Endothelial cell of umbilical vein (primary cell): Measurements from ENCODE around the gene TLE4. TPM values are rescaled to one million over a fixed set of nuclear protein-coding genes. Genes with fewer than 3 reads are reported as not detected.

ENCODE experiments used
- BruUV-seq: library from RNA; stranded (reverse); fragments of 400-500 nt; replicated peaks from 2 replicates; lab custom pipeline; 2021; lab: Mats Ljungman, UMichigan
- CTCF ChIA-PET: fragments of 300-600, 350-600 bp; sonication (Branson Sonifier 250); formaldehyde crosslinking; loops from one replicate; lab custom pipeline; 2021; ENCODE audit warnings: antibody characterized with exemption, inconsistent platforms; lab: Charles Lee
- POLR2A ChIA-PET: fragments of 300-600, 350-600 bp; sonication (Branson Sonifier 250); formaldehyde crosslinking; loops from one replicate; lab custom pipeline; 2021; ENCODE audit warnings: antibody characterized with exemption, inconsistent platforms; lab: Charles Lee
- DNase-seq: peaks from one replicate; pipeline ENCODE4 v3.0.0-alpha.2; 2011; ENCODE audit warnings: low read depth, low spot score
- FAIRE-seq: peaks from 2 replicates; lab custom pipeline; 2011; peaks lifted over from hg19 to GRCh38; lab: Jason Lieb, UNC
- H2AFZ ChIP-seq: 2 replicates; pipeline ENCODE4 v1.6.0; 2012; ENCODE audit warnings: low read depth, low read length, control low read depth, inconsistent platforms
- H3K27ac ChIP-seq: 2 replicates; pipeline ENCODE4 v1.5.1; 2011; ENCODE audit warnings: low read depth, mild to moderate bottlenecking, control low read depth, low read length, moderate library complexity; ENCODE audit not compliant: insufficient read depth
- H3K27me3 ChIP-seq, 2 experiments: 2 replicates each; pipeline versions ENCODE4 v1.6.0 to v1.6.1; 2011; ENCODE audit warnings: low read length in 2 of 2, mixed read lengths in 1 of 2; ENCODE audit not compliant: control insufficient read depth in 2 of 2, insufficient read depth in 2 of 2
- H3K36me3 ChIP-seq, 2 experiments: 2 replicates in 1 of 2; 3 replicates in 1 of 2; pipeline ENCODE4 v1.5.1; 2011; ENCODE audit warnings: low read length in 2 of 2, mild to moderate bottlenecking in 1 of 2, moderate library complexity in 1 of 2; ENCODE audit not compliant: control insufficient read depth in 2 of 2, insufficient read depth in 2 of 2; ENCODE audit errors: extremely low read depth in 1 of 2
- H3K4me1 ChIP-seq: 3 replicates; pipeline ENCODE4 v1.5.1; 2011; ENCODE audit warnings: mild to moderate bottlenecking, low read length; ENCODE audit not compliant: control insufficient read depth, insufficient read depth; ENCODE audit errors: extremely low read depth
- H3K4me2 ChIP-seq: 2 replicates; pipeline ENCODE4 v1.6.1; 2011; ENCODE audit warnings: low read length, control low read depth, mixed read lengths; ENCODE audit not compliant: insufficient read depth
- H3K4me3 ChIP-seq, 3 experiments: fragments of 200-600 bp in 1 of 3; sonication (generic), shearing (Covaris generic) in 1 of 3; replicated peaks in 1 of 3; 2 replicates each; pipeline ENCODE4 v1.5.1; 2011 to 2016; ENCODE audit warnings: control low read depth in 3 of 3, low read length in 3 of 3, mild to moderate bottlenecking in 2 of 3, inconsistent platforms in 1 of 3, low read depth in 1 of 3, moderate library complexity in 1 of 3; ENCODE audit not compliant: insufficient read depth in 1 of 3
- H3K79me2 ChIP-seq: 2 replicates; pipeline ENCODE4 v1.6.0; 2012; ENCODE audit warnings: low read length, inconsistent platforms; ENCODE audit not compliant: control insufficient read depth, insufficient read depth
- H3K9ac ChIP-seq: replicated peaks from 2 replicates; pipeline ENCODE3; 2011; ENCODE audit warnings: low read length, control low read depth; ENCODE audit not compliant: insufficient read depth; ENCODE audit errors: extremely low read depth
- H3K9me1 ChIP-seq: replicated peaks from 3 replicates; pipeline ENCODE4 v1.6.0; 2011; ENCODE audit warnings: mild to moderate bottlenecking, low read length; ENCODE audit not compliant: control insufficient read depth, insufficient read depth; ENCODE audit errors: extremely low read depth
- H3K9me3 ChIP-seq: replicated peaks from 2 replicates; pipeline ENCODE4 v1.5.1; 2012; ENCODE audit warnings: low read length, inconsistent platforms; ENCODE audit not compliant: control insufficient read depth, insufficient read depth
- H4K20me1 ChIP-seq: replicated peaks from 2 replicates; pipeline ENCODE3; 2011; ENCODE audit warnings: mild to moderate bottlenecking, low read length; ENCODE audit not compliant: control insufficient read depth, insufficient read depth; ENCODE audit errors: extremely low read depth
- EZH2 ChIP-seq: IDR thresholded peaks from 2 replicates; pipeline ENCODE4 v1.6.1; 2012; ENCODE audit warnings: borderline replicate concordance, low read depth, mild to moderate bottlenecking, moderate library complexity, low read length, inconsistent platforms; ENCODE audit not compliant: severe bottlenecking
- FOS ChIP-seq: IDR thresholded peaks from 2 replicates; pipeline ENCODE4 v1.6.1; 2011; ENCODE audit warnings: mild to moderate bottlenecking, low read length, moderate library complexity, borderline replicate concordance; ENCODE audit not compliant: insufficient read depth
- GATA2 ChIP-seq: IDR thresholded peaks from 2 replicates; pipeline ENCODE4 v1.7.0; 2011; ENCODE audit warnings: low read depth, mild to moderate bottlenecking, moderate library complexity, mixed read lengths, low read length; ENCODE audit not compliant: insufficient read length, insufficient read depth
- JUN ChIP-seq: IDR thresholded peaks from 2 replicates; pipeline ENCODE4 v1.6.1; 2011; ENCODE audit warnings: borderline replicate concordance, low read depth; ENCODE audit not compliant: insufficient read length, insufficient read depth
- MYC ChIP-seq: IDR thresholded peaks from one replicate; pipeline ENCODE4 v1.6.1; 2011; ENCODE audit warnings: mild to moderate bottlenecking, low read depth, low read length
- POLR2A ChIP-seq: IDR thresholded peaks from 2 replicates; pipeline ENCODE4 v1.6.1; 2012; ENCODE audit warnings: low read depth, mild to moderate bottlenecking, control low read depth, low read length
- POLR2AphosphoS5 ChIP-seq: IDR thresholded peaks from 2 replicates; pipeline ENCODE4 v1.6.1; 2012; ENCODE audit warnings: low read depth, mild to moderate bottlenecking, control low read depth, low read length, moderate library complexity; ENCODE audit not compliant: insufficient read depth
- dilution Hi-C: fragments of 300-500 bp; cut with MboI; formaldehyde crosslinking; loops from one replicate; pipeline ENCODE4 v1.15.0; 2019; ENCODE audit warnings: low sequenced_read_pairs; ENCODE audit not compliant: extremely low pct_ligation_motif_present
- intact Hi-C: fragments of 100-400 bp; cut with micrococcal nuclease; formaldehyde crosslinking; loops from one replicate; pipeline ENCODE4 v1.10.0; 2022
- polyA plus RNA-seq, 4 experiments: library from polyadenylated mRNA; depleted of rRNA in 3 of 4; stranded (reverse) in 3 of 4; unstranded in 1 of 4; fragments of >200 nt; gene quantifications; 2 replicates each; pipeline versions ENCODE4 v1.2.1 to v1.2.3, GENCODE V29; 2011 to 2012; ENCODE audit warnings: missing spikeins in 1 of 4
- total RNA-seq: library from RNA; stranded (reverse); gene quantifications from 2 replicates; pipeline ENCODE4 v1.2.3, GENCODE V29; 2021
- TF ChIP-seq, protein P1 (sequence below), 2 donors: IDR thresholded peaks; 1 replicate in 1 of 2; 2 replicates in 1 of 2; pipeline ENCODE4 v1.5.1; 2011; ENCODE audit warnings: low read length in 2 of 2, mild to moderate bottlenecking in 2 of 2, moderate library complexity in 2 of 2, control low read depth in 1 of 2, inconsistent platforms in 1 of 2, low read depth in 1 of 2; ENCODE audit not compliant: insufficient read depth in 1 of 2; ENCODE audit errors: extremely low read depth in 1 of 2
- TF ChIP-seq, protein P2 (sequence below): IDR thresholded peaks from 2 replicates; pipeline ENCODE4 v1.6.1; 2011; ENCODE audit not compliant: insufficient read depth, insufficient read length

Gene TLE4
- total and polyA plus RNA-seq, 2 donors (not counting 3 experiments of a cell fraction or from before 2014, with no cell fraction given): 31.4 to 32.3 TPM

DNA sequence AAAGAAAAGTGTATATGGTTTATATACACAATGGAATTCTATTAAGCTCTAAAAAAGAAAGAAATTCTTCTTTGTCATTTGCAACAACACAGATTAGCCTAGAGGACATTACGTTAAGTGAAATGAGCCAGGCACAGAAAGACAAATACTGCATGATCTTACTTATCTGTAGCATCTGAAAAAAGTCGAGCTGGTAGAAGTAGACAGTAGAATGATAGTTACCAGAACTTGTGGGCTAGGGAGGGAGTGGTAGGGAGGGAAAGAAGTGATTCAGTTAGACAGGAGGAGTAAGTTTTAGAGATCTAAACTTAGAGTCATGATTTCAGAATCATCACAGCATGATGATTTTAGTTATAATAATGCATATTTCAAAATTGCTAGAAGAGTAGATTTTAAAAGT is 184.6 kb downstream of the TLE4 start:
- Histone ChIP-seq H3K4me2 (no peak overlapping the region), H3K79me2 (no peaks in the 10 kb centered on the region), H3K9ac (no peak overlapping the region), H3K9me1 (no peaks in the 10 kb centered on the region), H3K9me3 (no peaks in the 10 kb centered on the region), H3K27ac (no peak overlapping the region), H3K36me3 (no peaks in the 10 kb centered on the region), H2AFZ (no peak overlapping the region), H3K27me3 (no peaks in the 10 kb centered on the region), H3K4me1 (no peaks in the 10 kb centered on the region), H3K4me3 (no peak overlapping the region), H4K20me1 (no peaks in the 10 kb centered on the region)
- no peak for DNase-seq
- intact Hi-C loops: loop anchor here (5.0 kb wide), 1 partner anchor 421 kb away; no protein-coding TSS in a partner anchor
- no peak for FAIRE-seq
- dilution Hi-C loops: no loop called here
- ChIA-PET POLR2A (no interaction called here), CTCF (interaction anchor here (0.8 to 1.0 kb wide), 2 partner anchors 15 to 419 kb away, joined by 3 read pairs; no protein-coding TSS in a partner anchor)
- TF ChIP-seq, protein P1, sequence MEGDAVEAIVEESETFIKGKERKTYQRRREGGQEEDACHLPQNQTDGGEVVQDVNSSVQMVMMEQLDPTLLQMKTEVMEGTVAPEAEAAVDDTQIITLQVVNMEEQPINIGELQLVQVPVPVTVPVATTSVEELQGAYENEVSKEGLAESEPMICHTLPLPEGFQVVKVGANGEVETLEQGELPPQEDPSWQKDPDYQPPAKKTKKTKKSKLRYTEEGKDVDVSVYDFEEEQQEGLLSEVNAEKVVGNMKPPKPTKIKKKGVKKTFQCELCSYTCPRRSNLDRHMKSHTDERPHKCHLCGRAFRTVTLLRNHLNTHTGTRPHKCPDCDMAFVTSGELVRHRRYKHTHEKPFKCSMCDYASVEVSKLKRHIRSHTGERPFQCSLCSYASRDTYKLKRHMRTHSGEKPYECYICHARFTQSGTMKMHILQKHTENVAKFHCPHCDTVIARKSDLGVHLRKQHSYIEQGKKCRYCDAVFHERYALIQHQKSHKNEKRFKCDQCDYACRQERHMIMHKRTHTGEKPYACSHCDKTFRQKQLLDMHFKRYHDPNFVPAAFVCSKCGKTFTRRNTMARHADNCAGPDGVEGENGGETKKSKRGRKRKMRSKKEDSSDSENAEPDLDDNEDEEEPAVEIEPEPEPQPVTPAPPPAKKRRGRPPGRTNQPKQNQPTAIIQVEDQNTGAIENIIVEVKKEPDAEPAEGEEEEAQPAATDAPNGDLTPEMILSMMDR (IDR thresholded peaks at IDR 0.05; ENCODE audit: extremely low read depth in 1 of 2, insufficient read depth in 1 of 2, low read depth in 1 of 2, low read length in 2 of 2): no peak
- TF ChIP-seq MYC (no peak), POLR2AphosphoS5 (no peak), FOS (no peak), EZH2 (no peak), JUN (no peak), POLR2A (no peak), GATA2 (no peak)
- TF ChIP-seq, protein P2, sequence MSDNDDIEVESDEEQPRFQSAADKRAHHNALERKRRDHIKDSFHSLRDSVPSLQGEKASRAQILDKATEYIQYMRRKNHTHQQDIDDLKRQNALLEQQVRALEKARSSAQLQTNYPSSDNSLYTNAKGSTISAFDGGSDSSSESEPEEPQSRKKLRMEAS: no peak
- no TSS peak for BruUV-seq
